Measurements from ENCODE around the gene SIPA1L3.
"Not testable (repeated sequence)": the region's sequence is repeated elsewhere in the genome, so short reads cannot be mapped to it uniquely, and the experiment has no call there.

The SIPA1L3 gene

GRCh38 chr19:38063928-38064327 lies 156.9 kb downstream of the SIPA1L3 start:
- H3K4me3 ChIP-seq (ENCODE audit: low read depth, low read length) = no peak overlapping the region
- no peak for TF ChIP-seq CTCF (IDR thresholded peaks at IDR 0.05; ENCODE audit: insufficient read depth, low read depth, low read length, missing control alignments)
- no peak for DNase-seq (ENCODE audit: low read depth)

GRCh38 chr19:38064661-38065425 lies 157.8 kb downstream of the SIPA1L3 start:
- DNase-seq (ENCODE audit: low read depth) = no peak
- H3K4me3 ChIP-seq (ENCODE audit: low read depth, low read length) = no peak overlapping the region
- no peak for TF ChIP-seq CTCF (IDR thresholded peaks at IDR 0.05; ENCODE audit: insufficient read depth, low read depth, low read length, missing control alignments)

GRCh38 chr19:38065775-38066174 lies 158.8 kb downstream of the SIPA1L3 start:
- H3K4me3 ChIP-seq (ENCODE audit: low read depth, low read length); DNase-seq (ENCODE audit: low read depth): not testable (repeated sequence)

- H3K4me3 ChIP-seq (ENCODE audit: low read depth, low read length) = no peak overlapping the region
- DNase-seq (ENCODE audit: low read depth) = no peak
- TF ChIP-seq CTCF (IDR thresholded peaks at IDR 0.05; ENCODE audit: insufficient read depth, low read depth, low read length, missing control alignments) = no peak
These were observed 161.8 kb downstream of the SIPA1L3 start for GRCh38 chr19:38068826-38069225.

- no peak for DNase-seq (ENCODE audit: low read depth)
- no peak for TF ChIP-seq CTCF (IDR thresholded peaks at IDR 0.05; ENCODE audit: insufficient read depth, low read depth, low read length, missing control alignments)
- no peak overlapping the region for H3K4me3 ChIP-seq (ENCODE audit: low read depth, low read length)
These were observed 163.6 kb downstream of the SIPA1L3 start for GRCh38 chr19:38070573-38070972.

GRCh38 chr19:38071054-38071453 lies 164.0 kb downstream of the SIPA1L3 start:
- DNase-seq (ENCODE audit: low read depth); H3K4me3 ChIP-seq (ENCODE audit: low read depth, low read length): not testable (repeated sequence)

- no peak for TF ChIP-seq CTCF (IDR thresholded peaks at IDR 0.05; ENCODE audit: insufficient read depth, low read depth, low read length, missing control alignments)
- DNase-seq (ENCODE audit: low read depth) = no peak
- H3K4me3 ChIP-seq (ENCODE audit: low read depth, low read length) = no peak overlapping the region
These were observed 164.6 kb downstream of the SIPA1L3 start for GRCh38 chr19:38071647-38072046.

Measured in GM12865 (cell line).